Keratinocyte (primary cell): ENCODE data around the gene SIVA1. TPM values are rescaled to one million over a fixed set of nuclear protein-coding genes. Genes with fewer than 3 reads are reported as not detected.

ENCODE experiments used
- DNase-seq: peaks from one replicate; pipeline ENCODE4 v3.0.0-alpha.2; 2011; ENCODE audit warnings: low read depth, missing footprints, low spot score
- FAIRE-seq: peaks from 2 replicates; lab custom pipeline; 2011; peaks lifted over from hg19 to GRCh38; lab: Jason Lieb, UNC
- H2AFZ ChIP-seq: 2 replicates; pipeline ENCODE4 v1.6.0; 2012; ENCODE audit warnings: low read length, control low read depth, inconsistent platforms; ENCODE audit not compliant: control insufficient read depth
- H3K27ac ChIP-seq: 2 replicates; pipeline ENCODE4 v1.5.1; 2011; ENCODE audit warnings: low read length; ENCODE audit not compliant: control insufficient read depth, insufficient read depth
- H3K27me3 ChIP-seq: 3 replicates; pipeline ENCODE4 v1.6.0; 2011; ENCODE audit warnings: low read length; ENCODE audit not compliant: control insufficient read depth, insufficient read depth; ENCODE audit errors: extremely low read depth
- H3K36me3 ChIP-seq, 2 experiments: 2 replicates in 1 of 2; 3 replicates in 1 of 2; pipeline ENCODE4 v1.5.1; 2011; ENCODE audit warnings: low read length in 2 of 2, mild to moderate bottlenecking in 1 of 2; ENCODE audit not compliant: control insufficient read depth in 2 of 2, insufficient read depth in 2 of 2; ENCODE audit errors: extremely low read depth in 1 of 2
- H3K4me1 ChIP-seq: 3 replicates; pipeline ENCODE4 v1.5.1; 2011; ENCODE audit warnings: low read length; ENCODE audit not compliant: control insufficient read depth, insufficient read depth; ENCODE audit errors: extremely low read depth
- H3K4me2 ChIP-seq: 3 replicates; pipeline ENCODE4 v1.6.0; 2011; ENCODE audit warnings: low read depth, low read length; ENCODE audit not compliant: control insufficient read depth, insufficient read depth; ENCODE audit errors: extremely low read depth
- H3K4me3 ChIP-seq, 3 experiments: fragments of 200-600 bp in 1 of 3; sonication (generic) in 1 of 3; 2 replicates in 2 of 3; 3 replicates in 1 of 3; pipeline ENCODE4 v1.5.1; 2011 to 2016; ENCODE audit warnings: low read length in 3 of 3, mild to moderate bottlenecking in 3 of 3, control low read depth in 2 of 3, inconsistent platforms in 1 of 3, low read depth in 1 of 3, mixed read lengths in 1 of 3, mixed run types in 1 of 3, moderate library complexity in 1 of 3; ENCODE audit not compliant: control insufficient read depth in 2 of 3, insufficient read depth in 2 of 3; ENCODE audit errors: extremely low read depth in 1 of 3
- H3K79me2 ChIP-seq: 2 replicates; pipeline ENCODE4 v1.6.0; 2012; ENCODE audit warnings: low read length; ENCODE audit not compliant: control insufficient read depth, insufficient read depth
- H3K9ac ChIP-seq: 3 replicates; pipeline ENCODE4 v1.6.0; 2011; ENCODE audit warnings: low read length; ENCODE audit not compliant: control insufficient read depth, insufficient read depth; ENCODE audit errors: extremely low read depth
- H3K9me1 ChIP-seq: 3 replicates; pipeline ENCODE4 v1.6.0; 2011; ENCODE audit warnings: low read length; ENCODE audit not compliant: control insufficient read depth, insufficient read depth; ENCODE audit errors: extremely low read depth
- H3K9me3 ChIP-seq: 2 replicates; pipeline ENCODE4 v1.5.1; 2012; ENCODE audit warnings: low read depth, low read length; ENCODE audit not compliant: control insufficient read depth
- H4K20me1 ChIP-seq: 3 replicates; pipeline ENCODE4 v1.6.0; 2011; ENCODE audit warnings: low read length; ENCODE audit not compliant: control insufficient read depth, insufficient read depth; ENCODE audit errors: extremely low read depth
- EZH2 ChIP-seq: IDR thresholded peaks from one replicate; pipeline ENCODE4 v1.6.1; 2012; ENCODE audit warnings: inconsistent platforms, mild to moderate bottlenecking, low read length, moderate library complexity
- dilution Hi-C: fragments of 300-500 bp; cut with MboI; formaldehyde crosslinking; loops from one replicate; pipeline ENCODE4 v1.7.0; 2020; ENCODE audit warnings: low sequenced_read_pairs; ENCODE audit not compliant: extremely low pct_ligation_motif_present
- polyA plus RNA-seq, 5 experiments: library from polyadenylated mRNA; depleted of rRNA in 3 of 5; stranded (reverse) in 3 of 5; stranded (forward) in 1 of 5; unstranded in 1 of 5; fragments of >200 nt; gene quantifications; 1 replicate in 1 of 5; 2 replicates in 3 of 5; 3 replicates in 1 of 5; pipeline versions ENCODE4 v1.2.1 to v1.2.3, GENCODE V29; 2011 to 2012; ENCODE audit warnings: missing spikeins in 2 of 5, low read depth in 1 of 5, low replicate concordance in 1 of 5
- TF ChIP-seq, protein P1 (sequence below), 3 experiments: IDR thresholded peaks in 1 of 3; conservative IDR thresholded peaks in 1 of 3; optimal IDR thresholded peaks in 1 of 3; 2 replicates in 2 of 3; 3 replicates in 1 of 3; pipeline versions ENCODE3 to v1.5.1; 2011; ENCODE audit warnings: low read length in 3 of 3, mild to moderate bottlenecking in 3 of 3, moderate library complexity in 2 of 3, control low read depth in 1 of 3, inconsistent platforms in 1 of 3; ENCODE audit not compliant: insufficient read depth in 2 of 3; ENCODE audit errors: extremely low read depth in 1 of 3

The SIVA1 gene
- polyA plus RNA-seq, 1 donor (not counting 4 experiments of a cell fraction or from before 2014, with no cell fraction given), result 35.3 TPM

DNA sequence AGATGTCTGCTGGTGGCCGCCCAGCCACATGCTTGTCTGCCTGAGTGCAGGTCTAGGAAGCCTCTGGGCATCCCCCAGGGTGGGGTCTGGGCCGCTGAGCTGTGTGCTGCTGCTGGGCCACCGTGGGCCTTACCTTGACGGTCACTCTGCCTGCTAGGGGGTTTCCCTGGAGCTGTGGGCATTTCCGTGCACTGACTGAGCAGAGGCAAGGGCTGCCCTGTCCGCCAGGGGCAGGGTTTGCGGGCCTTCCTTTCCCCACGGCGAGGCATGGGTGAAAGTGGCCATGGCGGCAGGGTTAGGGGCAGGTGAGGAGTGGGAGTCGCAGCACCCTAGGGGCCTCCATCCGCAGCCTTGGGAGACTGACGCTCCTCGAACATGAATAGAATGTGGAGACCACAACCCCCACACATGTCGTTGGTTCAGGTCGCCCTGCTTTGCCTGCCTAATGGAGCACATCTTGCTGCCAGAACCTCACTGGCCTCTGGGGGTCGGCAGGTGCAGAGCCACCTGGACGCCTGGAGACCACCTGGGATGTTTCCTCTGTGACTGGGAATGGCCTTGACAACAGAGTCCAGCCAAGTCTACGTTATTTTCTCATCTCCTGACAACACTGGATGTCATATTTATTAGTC is 50.4 kb downstream of the SIVA1 start:
- dilution Hi-C loops, result no loop called here
- Histone ChIP-seq H3K9ac (no peak overlapping the region), H4K20me1 (no peaks in the 10 kb centered on the region), H3K4me2 (no peak overlapping the region), H3K27me3 (peaks cover 5% of the 10 kb centered on the region), H3K36me3 (no peaks in the 10 kb centered on the region), H2AFZ (no peak overlapping the region), H3K4me3 (no peak overlapping the region), H3K4me1 (peaks cover 7% of the 10 kb centered on the region), H3K9me3 (no peaks in the 10 kb centered on the region), H3K79me2 (no peaks in the 10 kb centered on the region), H3K9me1 (no peaks in the 10 kb centered on the region), H3K27ac (no peak overlapping the region)
- DNase-seq, result no peak
- TF ChIP-seq EZH2, result no peak
- TF ChIP-seq, protein P1, sequence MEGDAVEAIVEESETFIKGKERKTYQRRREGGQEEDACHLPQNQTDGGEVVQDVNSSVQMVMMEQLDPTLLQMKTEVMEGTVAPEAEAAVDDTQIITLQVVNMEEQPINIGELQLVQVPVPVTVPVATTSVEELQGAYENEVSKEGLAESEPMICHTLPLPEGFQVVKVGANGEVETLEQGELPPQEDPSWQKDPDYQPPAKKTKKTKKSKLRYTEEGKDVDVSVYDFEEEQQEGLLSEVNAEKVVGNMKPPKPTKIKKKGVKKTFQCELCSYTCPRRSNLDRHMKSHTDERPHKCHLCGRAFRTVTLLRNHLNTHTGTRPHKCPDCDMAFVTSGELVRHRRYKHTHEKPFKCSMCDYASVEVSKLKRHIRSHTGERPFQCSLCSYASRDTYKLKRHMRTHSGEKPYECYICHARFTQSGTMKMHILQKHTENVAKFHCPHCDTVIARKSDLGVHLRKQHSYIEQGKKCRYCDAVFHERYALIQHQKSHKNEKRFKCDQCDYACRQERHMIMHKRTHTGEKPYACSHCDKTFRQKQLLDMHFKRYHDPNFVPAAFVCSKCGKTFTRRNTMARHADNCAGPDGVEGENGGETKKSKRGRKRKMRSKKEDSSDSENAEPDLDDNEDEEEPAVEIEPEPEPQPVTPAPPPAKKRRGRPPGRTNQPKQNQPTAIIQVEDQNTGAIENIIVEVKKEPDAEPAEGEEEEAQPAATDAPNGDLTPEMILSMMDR (optimal IDR thresholded peaks at IDR 0.05 in 1 of 3, IDR thresholded peaks at IDR 0.05 in 1 of 3, conservative IDR thresholded peaks at IDR 0.05 in 1 of 3; ENCODE audit: extremely low read depth in 1 of 3, insufficient read depth in 2 of 3, low read length in 3 of 3), result no peak
- FAIRE-seq, result no peak

DNA sequence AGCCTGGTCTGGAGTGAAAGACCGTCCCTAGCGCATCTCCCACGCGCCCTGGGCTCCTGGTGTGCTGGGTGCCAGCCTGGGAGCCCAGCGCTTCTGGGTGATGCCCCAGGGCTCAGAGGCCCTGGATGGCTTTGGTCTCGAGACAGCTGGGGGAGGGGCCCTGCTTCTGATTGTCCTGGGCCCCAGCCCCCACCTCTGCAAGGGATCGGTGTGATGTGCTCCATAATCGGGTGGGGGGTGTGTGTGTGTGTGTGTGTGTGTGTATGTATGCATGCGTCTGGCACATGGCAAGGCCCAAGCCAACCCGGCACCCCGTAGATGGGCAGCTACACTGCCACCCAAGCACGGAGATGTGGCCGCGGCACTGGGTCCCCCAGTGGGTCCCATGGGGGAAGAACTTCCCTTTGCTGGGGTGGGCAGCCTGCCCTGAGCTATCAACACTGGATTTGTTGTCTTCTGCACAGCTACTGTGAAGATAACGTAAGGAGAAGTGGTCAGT is 51.0 kb downstream of the SIVA1 start:
- dilution Hi-C loops, result no loop called here
- FAIRE-seq, result no peak
- H3K9me1 ChIP-seq, result no peaks in the 10 kb centered on the region

More for the DNA sequence above, 51.0 kb downstream of the SIVA1 start:
- no peak overlapping the region for H3K27ac ChIP-seq
- peaks cover 3% of the 10 kb centered on the region for H3K27me3 ChIP-seq
- H3K36me3 ChIP-seq, result no peaks in the 10 kb centered on the region
- no peak overlapping the region for H3K9ac ChIP-seq
- H4K20me1 ChIP-seq, result no peaks in the 10 kb centered on the region
- H3K4me3 ChIP-seq, result no peak overlapping the region
- H3K9me3 ChIP-seq, result no peaks in the 10 kb centered on the region
- peaks cover 7% of the 10 kb centered on the region for H3K4me1 ChIP-seq
- TF ChIP-seq, protein P1 (optimal IDR thresholded peaks at IDR 0.05 in 1 of 3, IDR thresholded peaks at IDR 0.05 in 1 of 3, conservative IDR thresholded peaks at IDR 0.05 in 1 of 3; ENCODE audit: extremely low read depth in 1 of 3, insufficient read depth in 2 of 3, low read length in 3 of 3), result no peak
- no peaks in the 10 kb centered on the region for H3K79me2 ChIP-seq
- DNase-seq, result no peak
- H2AFZ ChIP-seq, result no peak overlapping the region
- no peak overlapping the region for H3K4me2 ChIP-seq
